IPS-20b (cell line): ENCODE results near the gene MYOM3.
"Not testable (repeated sequence)": the region's sequence is repeated elsewhere in the genome, so short reads cannot be mapped to it uniquely, and the experiment has no call there.

Source experiments
- H3K27ac ChIP-seq: one replicate; pipeline ENCODE4 v1.5.1; 2013; ENCODE audit warnings: low read length
- H3K27me3 ChIP-seq: 2 replicates; pipeline ENCODE4 v1.6.1; 2013; ENCODE audit warnings: mild to moderate bottlenecking, low read length, inconsistent platforms; ENCODE audit not compliant: insufficient read depth
- H3K36me3 ChIP-seq: 2 replicates; pipeline ENCODE4 v1.6.1; 2013; ENCODE audit warnings: low read depth, mild to moderate bottlenecking, inconsistent platforms, low read length, moderate library complexity; ENCODE audit not compliant: insufficient read depth
- H3K4me1 ChIP-seq: 2 replicates; pipeline ENCODE4 v1.6.1; 2013; ENCODE audit warnings: mild to moderate bottlenecking, control low read depth, inconsistent platforms, low read length, moderate library complexity; ENCODE audit not compliant: insufficient read depth
- H3K4me3 ChIP-seq: 2 replicates; pipeline ENCODE4 v1.5.1; 2013; ENCODE audit warnings: mild to moderate bottlenecking, low read length, inconsistent platforms
- H3K9ac ChIP-seq: 2 replicates; pipeline ENCODE4 v1.6.1; 2013; ENCODE audit warnings: low read depth, mild to moderate bottlenecking, inconsistent platforms, low read length, moderate library complexity
- H3K9me3 ChIP-seq: 2 replicates; pipeline ENCODE4 v1.6.1; 2013; ENCODE audit warnings: mild to moderate bottlenecking, low read depth, low read length, inconsistent platforms; ENCODE audit not compliant: insufficient read depth

Gene MYOM3

DNA sequence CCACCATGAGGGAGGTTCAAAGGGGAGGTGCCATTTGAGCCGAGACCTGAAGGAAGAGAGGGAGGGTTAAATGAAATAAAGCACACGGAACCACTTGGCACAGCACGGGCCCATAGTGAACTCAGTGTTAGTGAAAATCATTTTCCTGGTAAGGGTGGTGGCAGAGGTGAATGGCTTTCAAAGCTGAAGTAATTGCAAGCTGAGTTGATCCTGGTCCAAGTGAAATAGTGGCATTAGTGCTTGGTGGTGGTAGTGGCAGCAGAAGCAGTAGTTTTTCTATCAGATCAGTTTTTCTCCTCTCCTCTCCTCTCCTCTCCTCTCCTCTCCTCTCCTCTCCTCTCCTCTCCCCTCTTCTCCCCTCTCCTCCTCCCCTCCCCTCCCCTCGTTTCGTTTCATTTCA lies 101.3 kb downstream of the MYOM3 start:
- Histone ChIP-seq H3K4me1 (no peaks in the 10 kb centered on the region; the same call in 1 of the 2 replicates), H3K4me3 (no peak overlapping the region), H3K9me3 (no peaks in the 10 kb centered on the region), H3K27ac (no peak overlapping the region), H3K36me3 (no peaks in the 10 kb centered on the region), H3K27me3 (no peaks in the 10 kb centered on the region), H3K9ac (no peak overlapping the region)

GRCh38 chr1:24009406-24009805 lies 102.5 kb downstream of the MYOM3 start:
- H3K4me1 ChIP-seq = no peaks in the 10 kb centered on the region; the same call in none of the 2 replicates
- no peaks in the 10 kb centered on the region for H3K36me3 ChIP-seq
- H3K4me3 ChIP-seq = no peak overlapping the region
- no peaks in the 10 kb centered on the region for H3K9me3 ChIP-seq
- no peak overlapping the region for H3K27ac ChIP-seq
- no peaks in the 10 kb centered on the region for H3K27me3 ChIP-seq
- H3K9ac ChIP-seq = no peak overlapping the region

GRCh38 chr1:24008574-24009184 lies 103.3 kb downstream of the MYOM3 start:
- not testable (repeated sequence) for H3K36me3 ChIP-seq, H3K4me3 ChIP-seq, H3K27ac ChIP-seq, H3K9me3 ChIP-seq, H3K27me3 ChIP-seq, H3K4me1 ChIP-seq, H3K9ac ChIP-seq

DNA sequence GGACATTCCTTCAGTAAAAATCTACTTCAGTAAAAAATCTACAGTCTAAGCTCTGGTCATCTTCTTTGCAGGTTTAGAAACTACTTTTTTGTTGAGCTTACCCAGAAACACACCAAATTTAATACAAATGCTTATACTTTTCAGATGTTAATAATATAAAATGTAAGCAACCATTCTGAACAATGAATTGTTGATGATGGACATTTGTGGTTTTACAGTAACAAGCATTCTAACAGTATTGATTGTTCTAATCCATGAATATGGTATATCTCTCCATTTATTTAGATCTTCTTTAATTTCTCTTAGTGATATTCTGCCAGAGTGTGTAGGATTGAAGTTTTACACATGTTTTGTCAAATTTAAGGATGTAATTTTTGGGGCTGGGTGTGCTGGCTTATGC lies 104.9 kb downstream of the MYOM3 start:
- Histone ChIP-seq H3K9me3 (no peaks in the 10 kb centered on the region), H3K4me3 (no peak overlapping the region), H3K27ac (no peak overlapping the region), H3K4me1 (peaks cover 13% of the 10 kb centered on the region), H3K36me3 (no peaks in the 10 kb centered on the region), H3K9ac (no peak overlapping the region), H3K27me3 (no peaks in the 10 kb centered on the region)
